Right atrium auricular region (tissue), 2 donors: ENCODE results near the gene R3HCC1L. TPM values are rescaled to one million over a fixed set of nuclear protein-coding genes. Genes with fewer than 3 reads are reported as not detected.
A peak's percentile ranks its signal among the peaks of the same experiment; 100 is the strongest.
"Not testable (repeated sequence)": the region's sequence is repeated elsewhere in the genome, so short reads cannot be mapped to it uniquely, and the experiment has no call there.

Source experiments
- DNase-seq: peaks from one replicate; pipeline ENCODE4 v3.0.0-alpha.2; 2019; ENCODE audit warnings: low spot score
- H3K27ac ChIP-seq, 2 donors: fragments of 200-600 bp; sonication (generic); 1 replicate in 1 of 2; 2 replicates in 1 of 2; pipeline ENCODE4 v1.5.1; 2016 to 2019
- H3K27me3 ChIP-seq, 2 donors: fragments of 200-600 bp; sonication (generic); one replicate each; pipeline versions ENCODE4 v1.5.1 to v1.6.0; 2017 to 2019
- H3K36me3 ChIP-seq: fragments of 200-600 bp; sonication (generic); one replicate; pipeline ENCODE4 v1.5.1; 2016
- H3K4me1 ChIP-seq, 2 donors: fragments of 200-600 bp; sonication (generic); one replicate each; pipeline versions ENCODE4 v1.5.1 to v1.6.0; 2017 to 2019
- H3K4me3 ChIP-seq, 2 donors: fragments of 200-600 bp; sonication (generic); 1 replicate in 1 of 2; 2 replicates in 1 of 2; pipeline ENCODE4 v1.5.1; 2017 to 2019; ENCODE audit warnings: mild to moderate bottlenecking in 1 of 2, moderate library complexity in 1 of 2
- H3K9me3 ChIP-seq, 2 donors: fragments of 200-600 bp; sonication (generic); one replicate each; pipeline ENCODE4 v1.5.1; 2019
- CTCF ChIP-seq, 2 donors: fragments of 200-600 bp; sonication (generic); IDR thresholded peaks; one replicate each; pipeline ENCODE4 v1.5.1; 2019; ENCODE audit warnings: antibody characterized with exemption in 2 of 2
- total RNA-seq, 2 donors: library from RNA; depleted of rRNA; stranded (reverse); fragments of >200 nt; gene quantifications; one replicate each; pipeline ENCODE4 v1.1.0, GENCODE V29; 2016

The R3HCC1L gene
- total RNA-seq, 2 donors from 2014 or later, result 4.0 to 5.2 TPM

GRCh38 chr10:98144985-98145384 lies 10.5 kb downstream of the R3HCC1L start:
- Histone ChIP-seq H3K27me3 (no peaks in the 10 kb centered on the region), H3K27ac (peak overlapping the region; percentile 27 to 59), H3K4me3 (no peak overlapping the region)

GRCh38 chr10:98149858-98150257 lies 15.4 kb downstream of the R3HCC1L start:
- H3K9me3 ChIP-seq, result peaks cover 0 to 22% of the 10 kb centered on the region in 2 donors
- no peak for TF ChIP-seq CTCF (IDR thresholded peaks at IDR 0.05)
- DNase-seq, result no peak

More at GRCh38 chr10:98144985-98145384, 10.5 kb downstream of the R3HCC1L start:
- no peak for DNase-seq
- TF ChIP-seq CTCF (IDR thresholded peaks at IDR 0.05), result no peak
- H3K36me3 ChIP-seq, result no peaks in the 10 kb centered on the region
- H3K4me1 ChIP-seq, result peaks cover 0 to 18% of the 10 kb centered on the region in 2 donors
- peaks cover 0 to 21% of the 10 kb centered on the region in 2 donors for H3K9me3 ChIP-seq

GRCh38 chr10:98150544-98150943 lies 16.1 kb downstream of the R3HCC1L start:
- no peak for DNase-seq
- Histone ChIP-seq H3K4me1 (no peaks in the 10 kb centered on the region), H3K27me3 (no peaks in the 10 kb centered on the region), H3K9me3 (peaks cover 0 to 22% of the 10 kb centered on the region in 2 donors), H3K36me3 (no peaks in the 10 kb centered on the region), H3K27ac (no peak overlapping the region), H3K4me3 (no peak overlapping the region)
- TF ChIP-seq CTCF (IDR thresholded peaks at IDR 0.05), result no peak

More at GRCh38 chr10:98149858-98150257, 15.4 kb downstream of the R3HCC1L start:
- peaks cover 0 to under 1% of the 10 kb centered on the region in 2 donors for H3K4me1 ChIP-seq
- no peak overlapping the region for H3K4me3 ChIP-seq
- no peaks in the 10 kb centered on the region for H3K27me3 ChIP-seq
- H3K36me3 ChIP-seq, result no peaks in the 10 kb centered on the region
- no peak overlapping the region for H3K27ac ChIP-seq

- H3K4me1 ChIP-seq, H3K27ac ChIP-seq, H3K36me3 ChIP-seq, H3K4me3 ChIP-seq, H3K27me3 ChIP-seq, DNase-seq: not testable (repeated sequence)
- peaks cover 0 to 22% of the 10 kb centered on the region in 2 donors for H3K9me3 ChIP-seq
Measured at GRCh38 chr10:98152778-98153177, 18.3 kb downstream of the R3HCC1L start.

- DNase-seq, result not testable (repeated sequence)
Measured at GRCh38 chr10:98153213-98153958, 18.9 kb downstream of the R3HCC1L start.

GRCh38 chr10:98154076-98154475 lies 19.6 kb downstream of the R3HCC1L start:
- Histone ChIP-seq H3K4me1 (no peaks in the 10 kb centered on the region), H3K36me3 (peaks cover 3% of the 10 kb centered on the region), H3K9me3 (peaks cover 0 to 9% of the 10 kb centered on the region in 2 donors), H3K4me3 (no peak overlapping the region), H3K27me3 (no peaks in the 10 kb centered on the region), H3K27ac (no peak overlapping the region)
- no peak for TF ChIP-seq CTCF (IDR thresholded peaks at IDR 0.05)
- DNase-seq, result no peak

More at GRCh38 chr10:98153213-98153958, 18.9 kb downstream of the R3HCC1L start:
- not testable (repeated sequence) for H3K27me3 ChIP-seq, H3K36me3 ChIP-seq, H3K4me1 ChIP-seq, H3K27ac ChIP-seq, H3K4me3 ChIP-seq
- H3K9me3 ChIP-seq, result peaks cover 0 to 16% of the 10 kb centered on the region in 2 donors

GRCh38 chr10:98158576-98158975 lies 24.1 kb downstream of the R3HCC1L start:
- H3K27ac ChIP-seq, result no peak overlapping the region
- H3K9me3 ChIP-seq, result no peaks in the 10 kb centered on the region
- TF ChIP-seq CTCF (IDR thresholded peaks at IDR 0.05), result no peak
- no peaks in the 10 kb centered on the region for H3K4me1 ChIP-seq
- no peaks in the 10 kb centered on the region for H3K27me3 ChIP-seq
- H3K36me3 ChIP-seq, result peaks cover 7% of the 10 kb centered on the region
- H3K4me3 ChIP-seq, result no peak overlapping the region
- DNase-seq, result no peak
